Fibroblast of the aortic adventitia (primary cell): ENCODE data around the gene ACAD10. TPM values are rescaled to one million over a fixed set of nuclear protein-coding genes. Genes with fewer than 3 reads are reported as not detected.
A peak's percentile ranks its signal among the peaks of the same experiment; 100 is the strongest.

Source experiments
- DNase-seq: peaks from one replicate; pipeline ENCODE4 v3.0.0-alpha.2; 2010; ENCODE audit warnings: low read depth
- H3K4me3 ChIP-seq: 2 replicates; pipeline ENCODE4 v1.5.1; 2011; ENCODE audit warnings: low read depth, mild to moderate bottlenecking, control low read depth, low read length, moderate library complexity
- total RNA-seq: library from RNA; depleted of rRNA; stranded (reverse); fragments of >200 nt; gene quantifications from 2 replicates; pipeline ENCODE4 v1.2.3, GENCODE V29; 2012; ENCODE audit warnings: low replicate concordance
- TF ChIP-seq, protein P1 (sequence below): IDR thresholded peaks from 2 replicates; pipeline ENCODE4 v1.5.1; 2011; ENCODE audit warnings: mild to moderate bottlenecking, low read length, control low read depth, inconsistent platforms; ENCODE audit not compliant: insufficient read depth

Gene ACAD10
- total RNA-seq, 1 donor = 15.1 TPM

DNA sequence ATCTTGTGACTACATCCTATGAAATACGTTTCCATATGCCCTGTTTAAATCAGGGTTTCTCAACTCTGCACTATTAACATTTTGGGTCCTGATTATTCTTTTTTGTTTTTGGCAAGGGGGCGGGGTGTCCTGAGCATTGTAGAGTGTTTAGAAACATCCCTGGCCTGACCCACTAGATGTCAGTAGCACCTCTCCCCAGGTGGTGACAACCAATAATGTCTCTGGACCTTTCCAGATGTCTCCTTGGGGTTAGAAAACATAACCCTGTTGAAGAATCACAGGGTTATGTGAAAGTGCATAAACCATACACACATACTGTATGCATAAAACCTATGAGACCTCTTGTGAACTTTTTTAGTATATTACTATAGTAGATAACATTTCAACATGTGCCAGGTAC, 1.4 kb downstream of the ACAD10 start:
- H3K4me3 ChIP-seq = peak overlapping the region; percentile 98
- DNase-seq = no peak
- TF ChIP-seq, protein P1, sequence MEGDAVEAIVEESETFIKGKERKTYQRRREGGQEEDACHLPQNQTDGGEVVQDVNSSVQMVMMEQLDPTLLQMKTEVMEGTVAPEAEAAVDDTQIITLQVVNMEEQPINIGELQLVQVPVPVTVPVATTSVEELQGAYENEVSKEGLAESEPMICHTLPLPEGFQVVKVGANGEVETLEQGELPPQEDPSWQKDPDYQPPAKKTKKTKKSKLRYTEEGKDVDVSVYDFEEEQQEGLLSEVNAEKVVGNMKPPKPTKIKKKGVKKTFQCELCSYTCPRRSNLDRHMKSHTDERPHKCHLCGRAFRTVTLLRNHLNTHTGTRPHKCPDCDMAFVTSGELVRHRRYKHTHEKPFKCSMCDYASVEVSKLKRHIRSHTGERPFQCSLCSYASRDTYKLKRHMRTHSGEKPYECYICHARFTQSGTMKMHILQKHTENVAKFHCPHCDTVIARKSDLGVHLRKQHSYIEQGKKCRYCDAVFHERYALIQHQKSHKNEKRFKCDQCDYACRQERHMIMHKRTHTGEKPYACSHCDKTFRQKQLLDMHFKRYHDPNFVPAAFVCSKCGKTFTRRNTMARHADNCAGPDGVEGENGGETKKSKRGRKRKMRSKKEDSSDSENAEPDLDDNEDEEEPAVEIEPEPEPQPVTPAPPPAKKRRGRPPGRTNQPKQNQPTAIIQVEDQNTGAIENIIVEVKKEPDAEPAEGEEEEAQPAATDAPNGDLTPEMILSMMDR = no peak

DNA sequence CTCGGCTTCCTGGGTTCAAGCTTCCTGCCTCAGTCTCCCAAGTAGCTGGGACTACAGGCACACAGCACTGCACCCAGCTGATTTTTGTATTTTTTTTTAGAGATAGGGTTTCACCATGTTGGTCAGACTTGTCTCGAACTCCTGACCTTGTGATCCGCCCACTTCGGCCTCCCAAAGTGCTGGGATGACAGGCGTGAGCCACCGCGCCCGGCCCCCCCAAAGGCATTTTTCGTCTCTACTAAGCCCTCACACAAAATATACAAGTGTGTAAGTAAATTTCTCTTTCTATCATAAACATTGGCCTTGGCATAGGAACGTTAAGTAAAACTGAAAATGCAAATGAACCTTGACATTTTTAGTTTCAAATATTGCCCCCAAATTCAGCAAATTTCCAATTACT, 2.1 kb downstream of the ACAD10 start:
- no peak for DNase-seq
- TF ChIP-seq, protein P1 = no peak
- H3K4me3 ChIP-seq = no peak overlapping the region

DNA sequence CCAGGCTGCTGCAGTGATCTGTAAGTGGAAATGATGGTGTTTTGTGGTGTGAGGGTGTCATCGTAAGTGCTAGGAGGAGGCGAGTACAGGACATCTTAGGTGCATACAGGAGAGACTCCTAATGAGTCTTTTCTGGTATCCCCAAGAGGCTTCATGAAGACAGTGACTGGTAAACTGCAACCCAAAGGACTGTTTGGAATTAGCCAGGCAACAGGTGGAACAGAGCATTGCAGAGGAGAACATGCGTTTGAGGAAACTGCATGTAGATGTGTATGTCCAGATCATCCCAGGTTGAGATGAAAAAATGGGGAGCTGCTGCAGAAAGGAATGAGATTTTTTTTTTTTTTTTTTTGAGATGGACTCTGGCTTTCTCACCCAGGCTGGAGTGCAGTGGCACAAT, 5.4 kb downstream of the ACAD10 start:
- TF ChIP-seq, protein P1 = no peak
- no peak for DNase-seq
- H3K4me3 ChIP-seq = no peak overlapping the region

DNA sequence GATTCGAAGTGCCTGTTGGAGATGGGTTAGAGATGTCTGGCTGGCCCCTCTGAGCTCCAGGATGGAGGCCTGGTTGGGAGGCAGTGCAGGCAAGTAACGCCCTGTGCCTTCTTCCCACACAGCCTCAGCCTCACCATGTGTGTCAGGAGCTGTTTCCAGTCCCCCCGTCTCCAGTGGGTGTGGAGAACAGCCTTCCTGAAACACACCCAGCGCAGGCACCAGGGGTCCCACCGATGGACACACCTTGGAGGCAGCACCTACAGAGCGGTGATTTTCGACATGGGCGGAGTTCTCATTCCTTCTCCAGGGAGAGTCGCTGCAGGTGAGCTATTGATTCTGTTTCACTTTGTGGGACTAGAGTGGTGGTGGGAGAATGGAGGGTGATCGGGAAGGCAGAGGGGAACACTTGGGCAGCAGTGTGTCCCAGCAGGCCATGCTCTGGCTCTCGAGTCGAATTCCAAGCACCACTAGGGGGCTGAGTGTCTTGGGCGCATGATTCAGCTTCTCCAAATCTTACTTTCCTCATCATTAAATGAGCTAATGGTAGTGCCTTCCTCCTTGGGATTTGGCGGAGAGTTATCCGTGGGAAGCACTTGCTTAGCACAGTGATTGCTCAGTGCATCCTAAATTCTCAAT, 6.8 kb downstream of the ACAD10 start:
- no peak overlapping the region for H3K4me3 ChIP-seq
- TF ChIP-seq, protein P1 = no peak
- DNase-seq = no peak

DNA sequence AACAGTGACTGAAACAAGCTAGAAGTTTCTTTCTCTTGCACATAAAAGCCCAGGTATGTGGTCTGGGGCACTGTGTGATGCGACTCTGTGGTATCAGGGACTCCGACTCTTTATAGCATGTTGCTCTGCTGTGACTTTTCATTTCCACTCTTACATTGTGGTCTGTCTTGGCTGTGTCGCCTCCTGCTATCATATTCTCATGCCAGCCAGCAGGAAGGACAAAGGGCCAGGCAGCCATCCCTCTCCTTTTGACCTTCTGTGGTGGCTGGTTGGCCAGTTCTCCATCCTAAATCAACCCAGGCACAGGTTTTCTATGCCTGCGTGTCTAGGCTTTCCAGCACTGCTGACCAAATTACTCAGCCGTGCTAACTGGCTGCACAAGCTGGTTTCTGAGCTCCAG, 8.0 kb downstream of the ACAD10 start:
- TF ChIP-seq, protein P1 = no peak
- H3K4me3 ChIP-seq = no peak overlapping the region
- no peak for DNase-seq

DNA sequence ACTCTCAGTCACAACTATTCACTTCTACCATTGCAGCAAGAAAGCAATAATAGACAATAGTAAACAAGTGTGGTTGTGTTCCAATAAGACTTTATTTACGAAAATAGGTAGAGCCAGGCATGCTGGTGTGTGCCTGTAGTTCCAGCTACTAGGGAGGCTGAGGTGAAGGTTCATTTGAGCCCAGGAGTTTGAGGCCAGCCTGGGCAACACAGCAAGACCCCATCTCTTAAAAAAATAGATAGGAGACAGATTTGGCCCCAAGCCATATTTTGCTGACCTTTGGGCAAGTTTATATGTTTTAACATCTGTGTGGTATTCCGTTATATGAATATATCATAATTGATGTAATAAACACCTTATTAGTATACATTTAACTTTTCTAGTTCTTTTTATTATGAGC, 14.1 kb downstream of the ACAD10 start:
- no peak for DNase-seq
- TF ChIP-seq, protein P1 = no peak
- no peak overlapping the region for H3K4me3 ChIP-seq

DNA sequence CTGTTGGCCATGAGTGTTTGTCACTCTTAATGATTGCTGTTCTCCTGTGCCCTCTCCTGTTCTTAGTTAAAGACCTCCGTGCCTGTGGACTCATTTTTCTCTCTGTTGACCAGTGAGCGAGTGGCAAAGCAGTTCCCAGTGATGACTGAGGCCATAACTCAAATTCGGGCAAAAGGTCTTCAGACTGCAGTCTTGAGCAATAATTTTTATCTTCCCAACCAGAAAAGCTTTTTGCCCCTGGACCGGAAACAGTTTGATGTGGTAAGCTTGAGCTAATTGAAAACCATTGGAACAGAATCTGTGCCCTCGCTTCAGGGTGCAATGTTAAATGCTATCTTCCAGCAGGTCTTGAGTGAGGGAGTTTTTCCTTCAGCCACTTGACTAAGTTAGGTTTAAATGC, 19.8 kb downstream of the ACAD10 start:
- no peak for DNase-seq
- TF ChIP-seq, protein P1 = no peak
- no peak overlapping the region for H3K4me3 ChIP-seq
